ENCODE data around the gene MTARC2.

Gene MTARC2

DNA sequence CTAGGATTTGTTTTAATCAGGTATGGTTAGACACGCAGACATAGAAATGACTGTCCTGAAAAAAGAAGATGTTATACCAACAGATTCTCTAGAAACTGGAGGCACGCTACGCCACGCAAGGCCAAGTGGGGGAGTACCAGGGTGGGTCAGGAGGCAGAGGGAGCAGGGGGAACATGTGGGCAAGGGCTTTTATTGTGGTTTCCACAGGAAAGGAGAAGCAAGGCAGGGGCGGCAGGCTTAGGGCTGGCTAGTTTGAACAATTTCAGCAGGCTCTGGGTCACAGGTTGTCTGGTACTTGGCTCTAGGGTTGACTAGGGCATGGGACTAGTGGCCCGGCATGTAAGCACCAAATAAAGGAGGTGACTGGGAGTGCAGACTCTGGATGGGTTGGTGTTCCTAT, 7.2 kb downstream of the MTARC2 start:
- TF ChIP-seq, protein P1, sequence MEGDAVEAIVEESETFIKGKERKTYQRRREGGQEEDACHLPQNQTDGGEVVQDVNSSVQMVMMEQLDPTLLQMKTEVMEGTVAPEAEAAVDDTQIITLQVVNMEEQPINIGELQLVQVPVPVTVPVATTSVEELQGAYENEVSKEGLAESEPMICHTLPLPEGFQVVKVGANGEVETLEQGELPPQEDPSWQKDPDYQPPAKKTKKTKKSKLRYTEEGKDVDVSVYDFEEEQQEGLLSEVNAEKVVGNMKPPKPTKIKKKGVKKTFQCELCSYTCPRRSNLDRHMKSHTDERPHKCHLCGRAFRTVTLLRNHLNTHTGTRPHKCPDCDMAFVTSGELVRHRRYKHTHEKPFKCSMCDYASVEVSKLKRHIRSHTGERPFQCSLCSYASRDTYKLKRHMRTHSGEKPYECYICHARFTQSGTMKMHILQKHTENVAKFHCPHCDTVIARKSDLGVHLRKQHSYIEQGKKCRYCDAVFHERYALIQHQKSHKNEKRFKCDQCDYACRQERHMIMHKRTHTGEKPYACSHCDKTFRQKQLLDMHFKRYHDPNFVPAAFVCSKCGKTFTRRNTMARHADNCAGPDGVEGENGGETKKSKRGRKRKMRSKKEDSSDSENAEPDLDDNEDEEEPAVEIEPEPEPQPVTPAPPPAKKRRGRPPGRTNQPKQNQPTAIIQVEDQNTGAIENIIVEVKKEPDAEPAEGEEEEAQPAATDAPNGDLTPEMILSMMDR (IDR thresholded peaks at IDR 0.05) = no peak
- TF ChIP-seq ZFX (IDR thresholded peaks at IDR 0.05; ENCODE audit: borderline replicate concordance) = no peak
- no peak overlapping the region for H3K27ac ChIP-seq

DNA sequence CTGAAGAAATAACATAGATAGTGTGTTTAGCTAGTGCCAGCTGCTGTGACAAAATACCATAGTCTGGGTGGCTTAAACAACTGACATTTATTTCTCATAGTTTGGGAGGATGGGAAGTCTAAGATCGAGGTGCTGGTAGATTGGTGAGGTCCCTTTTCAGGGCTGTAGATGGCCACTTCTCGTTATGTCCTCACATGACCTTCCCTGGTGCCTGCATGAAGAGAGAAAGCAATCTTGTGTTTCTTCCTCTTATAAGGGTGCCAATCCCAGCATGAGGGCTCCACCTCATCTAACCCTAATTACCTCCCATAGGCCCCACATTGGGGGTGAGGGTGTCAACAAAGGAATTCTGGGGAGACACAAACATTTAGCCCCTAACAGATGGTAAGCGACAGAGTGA, 9.3 kb downstream of the MTARC2 start:
- TF ChIP-seq, protein P1 (IDR thresholded peaks at IDR 0.05) = no peak
- TF ChIP-seq ZFX (IDR thresholded peaks at IDR 0.05; ENCODE audit: borderline replicate concordance) = no peak
- no peak overlapping the region for H3K27ac ChIP-seq

DNA sequence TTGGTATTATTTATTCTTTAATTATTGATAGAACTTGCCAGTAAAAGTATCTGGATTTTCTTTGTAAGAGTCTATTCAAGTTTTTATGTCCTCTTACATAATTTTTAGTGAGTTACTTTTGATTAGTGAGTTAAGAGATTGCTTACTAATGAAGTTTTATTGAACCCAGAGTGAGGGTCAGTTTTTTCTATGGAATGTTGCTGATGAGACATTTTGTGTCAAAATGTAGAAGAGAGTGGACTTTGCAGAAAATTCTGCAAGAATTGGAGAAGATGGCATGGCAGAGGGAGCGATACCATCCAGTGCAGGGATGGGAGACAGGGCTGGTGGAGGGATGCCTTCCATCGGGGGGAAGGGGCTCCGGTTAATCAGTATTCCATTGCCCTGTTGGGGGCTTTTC, 11.0 kb downstream of the MTARC2 start:
- TF ChIP-seq, protein P1 (IDR thresholded peaks at IDR 0.05) = no peak
- TF ChIP-seq ZFX (IDR thresholded peaks at IDR 0.05; ENCODE audit: borderline replicate concordance) = no peak
- no peak overlapping the region for H3K27ac ChIP-seq

DNA sequence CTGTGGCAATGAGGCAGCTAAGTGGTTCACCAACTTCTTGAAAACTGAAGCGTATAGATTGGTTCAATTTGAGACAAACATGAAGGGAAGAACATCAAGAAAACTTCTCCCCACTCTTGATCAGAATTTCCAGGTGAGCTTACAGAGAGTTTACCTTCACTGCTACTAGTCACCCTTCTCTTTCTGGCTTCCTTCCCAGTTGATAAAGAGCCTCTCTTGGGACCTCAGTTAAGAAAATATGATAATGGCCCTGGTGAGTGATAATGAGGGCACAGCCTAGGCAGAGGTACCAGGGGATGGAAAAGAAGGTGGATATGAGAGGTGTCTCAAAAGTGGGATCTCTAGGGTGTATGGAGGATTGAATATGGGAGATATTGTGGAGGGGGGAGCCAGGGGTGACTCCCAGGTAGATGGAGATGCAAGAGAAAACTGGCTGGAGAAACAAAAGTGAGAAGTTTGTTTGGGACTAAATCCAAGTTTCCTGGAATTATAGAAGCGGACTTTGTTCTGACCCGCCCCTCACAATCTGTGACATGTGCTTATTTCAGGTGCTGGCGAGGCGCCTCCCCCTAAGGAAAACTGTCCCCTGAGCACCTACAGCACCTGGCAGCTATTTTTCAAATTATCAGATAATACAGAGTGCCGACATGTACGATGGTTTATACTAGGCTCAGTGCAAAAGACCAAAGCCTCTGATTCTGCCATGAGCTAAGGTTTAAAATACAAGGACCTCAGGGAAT, 13.7 kb downstream of the MTARC2 start:
- TF ChIP-seq, protein P1 (IDR thresholded peaks at IDR 0.05) = no peak
- no peak for TF ChIP-seq ZFX (IDR thresholded peaks at IDR 0.05; ENCODE audit: borderline replicate concordance)
- no peak overlapping the region for H3K27ac ChIP-seq

DNA sequence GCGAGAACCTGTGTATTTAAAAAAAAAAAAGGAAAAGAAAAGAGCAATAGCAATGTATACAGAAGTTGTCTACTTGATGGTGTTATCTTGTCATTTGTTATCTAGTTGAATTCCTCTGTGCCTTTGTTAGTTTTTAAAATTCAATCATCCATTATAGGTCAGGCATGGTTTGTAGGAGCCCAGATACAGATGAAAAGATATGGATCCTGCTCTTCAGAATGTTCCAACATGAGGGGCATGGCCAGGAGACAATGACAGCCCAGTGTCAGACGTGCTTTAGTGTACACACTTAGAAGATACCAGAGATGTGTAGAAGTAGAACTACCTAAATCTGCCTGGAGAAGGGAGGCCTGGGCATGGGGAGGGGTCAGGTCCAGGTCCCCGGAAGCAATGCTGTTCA, 16.6 kb downstream of the MTARC2 start:
- no peak overlapping the region for H3K27ac ChIP-seq
- no peak for TF ChIP-seq ZFX (IDR thresholded peaks at IDR 0.05; ENCODE audit: borderline replicate concordance)
- TF ChIP-seq, protein P1 (IDR thresholded peaks at IDR 0.05) = no peak

DNA sequence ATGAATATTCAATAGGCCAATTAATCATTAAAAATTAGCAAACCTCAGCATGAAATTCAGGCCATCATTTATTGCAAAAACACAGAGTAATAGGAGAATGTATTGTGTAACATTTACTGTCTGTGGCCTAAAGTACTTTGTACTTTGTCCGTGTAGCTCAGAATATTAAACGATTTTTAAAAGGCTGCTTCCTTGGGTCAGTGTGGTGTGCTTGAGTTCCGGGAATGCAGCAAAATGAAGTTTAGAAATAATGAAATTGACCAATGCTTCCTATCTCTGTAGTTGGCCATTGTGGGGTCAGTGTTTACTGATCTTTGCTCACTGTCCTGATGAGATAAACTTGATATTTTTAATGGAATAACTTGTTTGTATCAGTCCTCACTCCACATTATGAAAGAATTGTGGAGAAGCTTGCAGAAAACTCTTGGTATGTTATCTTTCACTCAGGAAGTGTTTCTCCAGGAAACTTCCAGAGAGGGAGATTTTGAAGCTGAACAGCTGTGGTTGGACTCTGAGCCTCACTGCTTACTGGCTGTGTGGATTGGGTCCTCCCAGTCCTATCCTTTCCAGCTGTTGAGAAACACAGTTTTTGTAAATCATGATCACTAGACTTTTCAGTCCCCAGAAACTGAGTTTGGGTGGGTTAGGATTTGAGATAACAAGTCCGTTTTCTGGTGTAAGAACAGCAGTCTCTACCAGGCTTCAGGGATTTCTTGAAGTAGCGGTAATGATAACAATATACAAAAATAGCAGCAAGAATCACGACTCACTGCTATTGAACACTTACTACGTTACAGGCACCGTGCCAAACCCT, 19.4 kb downstream of the MTARC2 start:
- no peak overlapping the region for H3K27ac ChIP-seq
- TF ChIP-seq ZFX (IDR thresholded peaks at IDR 0.05; ENCODE audit: borderline replicate concordance) = no peak
- TF ChIP-seq, protein P1 (IDR thresholded peaks at IDR 0.05) = no peak

DNA sequence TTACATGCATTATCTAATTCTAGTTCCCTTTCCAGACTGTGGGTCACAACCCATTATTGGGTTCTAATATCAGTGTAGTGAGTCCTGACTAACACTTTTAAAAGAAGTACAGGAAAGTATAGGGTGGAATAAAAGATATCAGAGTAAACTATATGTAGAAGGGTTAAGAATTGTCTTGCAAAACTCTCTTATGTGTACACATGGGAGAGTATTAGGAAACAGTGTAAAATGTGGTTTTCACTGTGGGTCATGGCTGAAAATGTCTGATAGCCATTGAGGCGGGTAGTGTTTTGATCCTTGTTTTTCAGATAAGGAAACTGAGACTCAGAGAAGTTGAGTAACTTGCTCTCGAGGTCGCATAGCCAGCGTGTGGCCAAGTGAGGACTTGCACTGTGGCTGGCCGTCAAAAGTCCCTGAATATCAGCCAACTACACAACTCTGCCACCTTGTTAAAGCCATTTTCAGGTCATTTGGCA, 20.0 kb downstream of the MTARC2 start:
- TF ChIP-seq ZFX (IDR thresholded peaks at IDR 0.05; ENCODE audit: borderline replicate concordance) = no peak
- TF ChIP-seq, protein P1 (IDR thresholded peaks at IDR 0.05) = no peak
- no peak overlapping the region for H3K27ac ChIP-seq

Data from 22Rv1 (cell line).